Smooth muscle cell (in vitro differentiated cells): ENCODE data around the gene ABCC3. TPM values are rescaled to one million over a fixed set of nuclear protein-coding genes. Genes with fewer than 3 reads are reported as not detected.

Source experiments
- DNase-seq: peaks from one replicate; lab custom pipeline; 2025; ENCODE audit not compliant: unreplicated experiment; lab: John Stamatoyannopoulos, UW
- H2AFZ ChIP-seq: fragments of 200-600 bp; sonication (generic); 2 replicates; pipeline ENCODE4 v1.6.0; 2016; ENCODE audit warnings: antibody characterized with exemption, low read depth, mild to moderate bottlenecking
- H3F3A ChIP-seq: fragments of 200-600 bp; sonication (generic); 2 replicates; pipeline ENCODE4 v1.6.0; 2017; ENCODE audit warnings: antibody characterized with exemption, low read depth
- H3K27ac ChIP-seq: fragments of 200-600 bp; sonication (generic); 2 replicates; pipeline ENCODE4 v1.5.1; 2016; ENCODE audit warnings: low read depth, mild to moderate bottlenecking
- H3K27me3 ChIP-seq: fragments of 200-600 bp; sonication (generic); 2 replicates; pipeline ENCODE4 v1.6.1; 2016; ENCODE audit warnings: low read depth, mild to moderate bottlenecking
- H3K36me3 ChIP-seq: fragments of 200-600 bp; sonication (generic); 2 replicates; pipeline ENCODE4 v1.5.1; 2016; ENCODE audit warnings: low read depth
- H3K4me1 ChIP-seq: fragments of 200-600 bp; sonication (generic); 2 replicates; pipeline ENCODE4 v1.5.1; 2016; ENCODE audit warnings: low read depth
- H3K4me2 ChIP-seq: fragments of 200-600 bp; sonication (generic); 2 replicates; pipeline ENCODE4 v1.6.0; 2016; ENCODE audit warnings: mild to moderate bottlenecking
- H3K4me3 ChIP-seq: fragments of 200-600 bp; sonication (generic); 2 replicates; pipeline ENCODE4 v1.5.1; 2016; ENCODE audit warnings: mild to moderate bottlenecking
- H3K79me2 ChIP-seq: fragments of 200-600 bp; sonication (generic); 2 replicates; pipeline ENCODE4 v1.6.0; 2016; ENCODE audit warnings: low read depth, mild to moderate bottlenecking
- H3K9ac ChIP-seq: fragments of 200-600 bp; sonication (generic); 2 replicates; pipeline ENCODE4 v1.6.0; 2016; ENCODE audit warnings: low read depth
- H3K9me3 ChIP-seq: fragments of 200-600 bp; sonication (generic); replicated peaks from 2 replicates; pipeline ENCODE4 v1.5.1; 2016; ENCODE audit warnings: low read depth
- H4K20me1 ChIP-seq: fragments of 200-600 bp; sonication (generic); 2 replicates; pipeline ENCODE4 v1.6.0; 2016; ENCODE audit warnings: low read depth
- CTCF ChIP-seq: fragments of 200-600 bp; sonication (generic); IDR thresholded peaks from 2 replicates; pipeline ENCODE4 v1.5.1; 2017; ENCODE audit warnings: borderline replicate concordance, mild to moderate bottlenecking, antibody characterized with exemption; ENCODE audit not compliant: insufficient read depth, poor library complexity, severe bottlenecking
- WGBS: methylation state at CpG from one replicate; pipeline ENCODE4 v1.1.7; 2016; ENCODE audit warnings: low lambda C conversion rate; 5-methylcytosine and 5-hydroxymethylcytosine counted together
- polyA plus RNA-seq: library from polyadenylated mRNA; unstranded; fragments of >200 nt; fragmentation: Nextera tagmentation; extraction: Ambion mirVana; gene quantifications from 2 replicates; pipeline ENCODE4 v1.2.1, GENCODE V29; 2016
- total RNA-seq: library from RNA; depleted of rRNA; stranded (reverse); fragments of >200 nt; gene quantifications from 2 replicates; pipeline ENCODE4 v1.2.3, GENCODE V29; 2014

The ABCC3 gene
- total and polyA plus RNA-seq, 2 experiments from 2014 or later: 1.3 TPM

GRCh38 chr17:50598487-50598886 lies 36.2 kb upstream of the ABCC3 start:
- TF ChIP-seq CTCF: no peak
- H4K20me1 ChIP-seq: no peaks in the 10 kb centered on the region
- H3K27ac ChIP-seq: no peak overlapping the region
- no peak overlapping the region for H3K9ac ChIP-seq
- no peak for DNase-seq
- no peak overlapping the region for H3K4me3 ChIP-seq
- no peaks in the 10 kb centered on the region for H3K9me3 ChIP-seq
- H3K27me3 ChIP-seq: no peaks in the 10 kb centered on the region
- H3K79me2 ChIP-seq: no peaks in the 10 kb centered on the region
- no peaks in the 10 kb centered on the region for H3K36me3 ChIP-seq
- 93% methylated on average over 5 of the region's 5 CpGs for WGBS
- peaks cover 2% of the 10 kb centered on the region for H3K4me1 ChIP-seq
- H2AFZ ChIP-seq: no peak overlapping the region
- no peak overlapping the region for H3K4me2 ChIP-seq
- no peaks in the 10 kb centered on the region for H3F3A ChIP-seq

DNA sequence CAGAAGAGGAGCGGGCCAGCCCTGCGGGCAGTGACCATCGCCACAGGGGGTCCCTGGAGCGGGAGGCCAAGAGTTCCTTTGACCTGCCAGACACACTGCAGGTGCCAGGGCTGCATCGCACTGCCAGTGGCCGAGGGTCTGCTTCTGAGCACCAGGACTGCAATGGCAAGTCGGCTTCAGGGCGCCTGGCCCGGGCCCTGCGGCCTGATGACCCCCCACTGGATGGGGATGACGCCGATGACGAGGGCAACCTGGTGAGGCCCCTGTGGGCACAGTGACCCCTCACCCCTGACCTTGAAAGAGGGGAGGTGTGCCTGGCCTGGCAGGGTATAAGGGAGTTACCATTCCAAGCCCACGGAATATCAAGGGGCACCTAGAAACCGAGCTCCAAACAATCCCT lies 35.1 kb upstream of the ABCC3 start:
- Histone ChIP-seq H3K36me3 (no peaks in the 10 kb centered on the region), H3K4me2 (no peak overlapping the region), H3K4me3 (no peak overlapping the region), H4K20me1 (no peaks in the 10 kb centered on the region), H3K27ac (no peak overlapping the region), H3K9me3 (no peaks in the 10 kb centered on the region), H3K27me3 (no peaks in the 10 kb centered on the region), H3K4me1 (no peaks in the 10 kb centered on the region), H3K9ac (no peak overlapping the region), H3F3A (no peaks in the 10 kb centered on the region), H2AFZ (no peak overlapping the region), H3K79me2 (no peaks in the 10 kb centered on the region)
- 93% methylated on average over 15 of the region's 15 CpGs for WGBS
- no peak for TF ChIP-seq CTCF
- DNase-seq: no peak

GRCh38 chr17:50601823-50602375 lies 32.8 kb upstream of the ABCC3 start:
- H3F3A ChIP-seq: no peaks in the 10 kb centered on the region
- DNase-seq: no peak
- H4K20me1 ChIP-seq: no peaks in the 10 kb centered on the region
- H3K36me3 ChIP-seq: no peaks in the 10 kb centered on the region
- H2AFZ ChIP-seq: no peak overlapping the region
- WGBS: 86% methylated on average over 13 of the region's 13 CpGs
- H3K27ac ChIP-seq: no peak overlapping the region
- H3K9ac ChIP-seq: no peak overlapping the region
- H3K9me3 ChIP-seq: no peaks in the 10 kb centered on the region
- no peaks in the 10 kb centered on the region for H3K79me2 ChIP-seq
- no peak overlapping the region for H3K4me3 ChIP-seq
- H3K27me3 ChIP-seq: no peaks in the 10 kb centered on the region
- no peak overlapping the region for H3K4me2 ChIP-seq
- no peaks in the 10 kb centered on the region for H3K4me1 ChIP-seq
- no peak for TF ChIP-seq CTCF

GRCh38 chr17:50602836-50603235 lies 31.8 kb upstream of the ABCC3 start:
- H3K4me2 ChIP-seq: no peak overlapping the region
- no peaks in the 10 kb centered on the region for H3K36me3 ChIP-seq
- no peaks in the 10 kb centered on the region for H3K27me3 ChIP-seq
- no peak overlapping the region for H3K27ac ChIP-seq
- H3K4me3 ChIP-seq: no peak overlapping the region
- no peak for TF ChIP-seq CTCF
- H4K20me1 ChIP-seq: no peaks in the 10 kb centered on the region
- WGBS: 98% methylated on average over 12 of the region's 18 CpGs
- H3K4me1 ChIP-seq: no peaks in the 10 kb centered on the region
- H3K79me2 ChIP-seq: no peaks in the 10 kb centered on the region
- no peak overlapping the region for H3K9ac ChIP-seq
- DNase-seq: no peak
- H2AFZ ChIP-seq: no peak overlapping the region
- no peaks in the 10 kb centered on the region for H3K9me3 ChIP-seq
- H3F3A ChIP-seq: no peaks in the 10 kb centered on the region
